K562 (cell line): ENCODE results near the gene PPP6R3. TPM values are rescaled to one million over a fixed set of nuclear protein-coding genes. Genes with fewer than 3 reads are reported as not detected.

ENCODE experiments used
- CAMTA2 ChIP-seq: fragments of 250-450 bp; sonication (Bioruptor Pico); conservative IDR thresholded peaks from 2 replicates; pipeline ENCODE4 v1.5.1; 2022
- CBX8 ChIP-seq: fragments of 200-600 bp; sonication (generic); IDR thresholded peaks from 2 replicates; pipeline ENCODE4 v1.6.1; 2012; ENCODE audit warnings: borderline replicate concordance, mixed run types, low read depth, mild to moderate bottlenecking, moderate library complexity, mixed read lengths, low read length, control low read depth, inconsistent platforms; ENCODE audit not compliant: poor library complexity, severe bottlenecking; ENCODE audit errors: extremely low read depth
- E2F5 ChIP-seq: sonication (generic); formaldehyde crosslinking; IDR thresholded peaks from 2 replicates; pipeline ENCODE4 v1.8.0; 2022; ENCODE audit warnings: mild to moderate bottlenecking, missing genetic modification reagents
- ETV1 ChIP-seq: fragments of 450-650 bp; conservative IDR thresholded peaks from 2 replicates; pipeline ENCODE4 v1.6.1; 2016; ENCODE audit warnings: missing genetic modification characterization, control low read depth, low read depth, missing compliant biosample characterization
- FOXK2 ChIP-seq, 2 experiments: fragments of 450-650 bp; IDR thresholded peaks in 1 of 2; conservative IDR thresholded peaks in 1 of 2; 2 replicates each; pipeline ENCODE4 v1.6.1; 2016; ENCODE audit warnings: low read depth in 2 of 2, mild to moderate bottlenecking in 1 of 2
- GABPB1 ChIP-seq: sonication (generic); formaldehyde crosslinking; IDR thresholded peaks from 2 replicates; pipeline ENCODE4 v1.8.0; 2022; ENCODE audit warnings: mild to moderate bottlenecking, missing genetic modification reagents
- KDM1A ChIP-seq, 2 experiments: fragments of 450-650 bp; IDR thresholded peaks; 2 replicates each; pipeline ENCODE4 v1.6.1; 2016; ENCODE audit warnings: mild to moderate bottlenecking in 2 of 2
- MAZ ChIP-seq, 2 experiments: fragments of 450-650 bp in 1 of 2; sonication (generic) in 1 of 2; formaldehyde crosslinking; IDR thresholded peaks in 1 of 2; conservative IDR thresholded peaks in 1 of 2; 2 replicates each; pipeline versions ENCODE4 v1.4.0 to v1.5.0; 2020; ENCODE audit warnings: mild to moderate bottlenecking in 1 of 2, missing genetic modification reagents in 1 of 2
- MYNN ChIP-seq, 2 experiments: sonication (generic); formaldehyde crosslinking in 1 of 2; IDR thresholded peaks; 2 replicates each; pipeline versions ENCODE4 v1.5.0 to v1.6.1; 2016 to 2020; ENCODE audit warnings: antibody characterized with exemption in 1 of 2, missing genetic modification reagents in 1 of 2
- NR2C1 ChIP-seq, 2 experiments: fragments of 450-650 bp; IDR thresholded peaks; 2 replicates each; pipeline ENCODE4 v1.6.1; 2017; ENCODE audit warnings: mild to moderate bottlenecking in 2 of 2, antibody characterized with exemption in 1 of 2, inconsistent platforms in 1 of 2, missing compliant biosample characterization in 1 of 2, missing genetic modification characterization in 1 of 2
- NRF1 ChIP-seq, 2 experiments: fragments of 450-650 bp; IDR thresholded peaks in 1 of 2; conservative IDR thresholded peaks in 1 of 2; 2 replicates each; pipeline ENCODE4 v1.6.1; 2014; ENCODE audit warnings: mild to moderate bottlenecking in 2 of 2
- PHF21A ChIP-seq: fragments of 450-650 bp; IDR thresholded peaks from 2 replicates; pipeline ENCODE4 v1.6.1; 2017; ENCODE audit warnings: low read depth, borderline replicate concordance
- RBM14 ChIP-seq: fragments of 200-400 bp; formaldehyde crosslinking; IDR thresholded peaks from 2 replicates; pipeline ENCODE4 v1.6.1; 2018; ENCODE audit warnings: low read depth, mild to moderate bottlenecking, low read length, moderate library complexity, borderline replicate concordance; ENCODE audit not compliant: insufficient read depth
- RBM15 ChIP-seq: fragments of 200-400 bp; formaldehyde crosslinking; IDR thresholded peaks from 2 replicates; pipeline ENCODE4 v1.6.1; 2018; ENCODE audit warnings: mild to moderate bottlenecking, low read length, moderate library complexity; ENCODE audit not compliant: insufficient read depth
- RBM34 ChIP-seq: fragments of 200-400 bp; formaldehyde crosslinking; IDR thresholded peaks from 2 replicates; pipeline ENCODE4 v1.6.1; 2018; ENCODE audit warnings: low read length, borderline replicate concordance; ENCODE audit not compliant: insufficient read depth
- RFX5 ChIP-seq: IDR thresholded peaks from 2 replicates; pipeline ENCODE4 v1.6.1; 2011; ENCODE audit warnings: low read depth, mild to moderate bottlenecking, improper control_type of control experiment, low read length
- RFX7 ChIP-seq: fragments of 250-450 bp; sonication (Bioruptor Pico); IDR thresholded peaks from 2 replicates; pipeline ENCODE4 v1.5.1; 2021; ENCODE audit warnings: mild to moderate bottlenecking
- SETDB1 ChIP-seq: IDR thresholded peaks from one replicate; pipeline ENCODE4 v1.6.1; 2012; ENCODE audit warnings: low read length, control low read depth, inconsistent platforms
- SMC3 ChIP-seq: conservative IDR thresholded peaks from 2 replicates; pipeline ENCODE4 v1.6.1; 2011; ENCODE audit warnings: low read depth, low read length, improper control_type of control experiment; ENCODE audit not compliant: insufficient read depth
- TEAD4 ChIP-seq, 2 experiments: sonication (generic) in 1 of 2; formaldehyde crosslinking in 1 of 2; IDR thresholded peaks; 2 replicates each; pipeline versions ENCODE4 v1.6.1 to v1.8.0; 2012 to 2022; ENCODE audit warnings: borderline replicate concordance in 1 of 2, inconsistent platforms in 1 of 2, low read length in 1 of 2, mild to moderate bottlenecking in 1 of 2, missing genetic modification reagents in 1 of 2
- ZEB2 ChIP-seq: fragments of 450-650 bp; IDR thresholded peaks from 2 replicates; pipeline ENCODE4 v1.6.1; 2016
- ZKSCAN3 ChIP-seq: fragments of 250-450 bp; sonication (Bioruptor Pico); IDR thresholded peaks from 2 replicates; pipeline ENCODE4 v1.4.0; 2020
- ZNF217 ChIP-seq: sonication (generic); formaldehyde crosslinking; IDR thresholded peaks from 2 replicates; pipeline ENCODE4 v1.8.0; 2022; ENCODE audit warnings: mild to moderate bottlenecking, missing genetic modification reagents
- ZNF277 ChIP-seq: fragments of 250-450 bp; sonication (Bioruptor Pico); IDR thresholded peaks from 2 replicates; pipeline ENCODE4 v1.8.0; 2022; ENCODE audit warnings: inconsistent platforms, mild to moderate bottlenecking, moderate library complexity, borderline replicate concordance
- ZNF280A ChIP-seq: fragments of 450-650 bp; IDR thresholded peaks from 2 replicates; pipeline ENCODE4 v1.6.1; 2018; ENCODE audit warnings: mild to moderate bottlenecking, low read depth; ENCODE audit not compliant: partially characterized antibody
- ZNF780A ChIP-seq: fragments of 250-450 bp; sonication (Bioruptor Pico); IDR thresholded peaks from 2 replicates; pipeline ENCODE4 v1.5.0; 2021; ENCODE audit warnings: mild to moderate bottlenecking
- polyA plus RNA-seq, 8 experiments: library from polyadenylated mRNA; depleted of rRNA in 4 of 8; stranded (reverse) in 5 of 8; unstranded in 3 of 8; fragments of >200 nt; fragmentation: Nextera tagmentation in 2 of 8; fragmentation: Illumina TruSeq in 1 of 8; extraction: Ambion mirVana in 2 of 8; extraction: Trizol in 1 of 8; gene quantifications; 2 replicates each; pipeline versions ENCODE4 v1.2.1 to v1.2.3, GENCODE V29; 2011 to 2014; ENCODE audit warnings: inconsistent platforms in 1 of 8, missing spikeins in 1 of 8
- total RNA-seq, 7 experiments: library from RNA; depleted of rRNA in 6 of 7; stranded (reverse); fragments of >200 nt in 6 of 7; fragmentation: Illumina TruSeq in 2 of 7; extraction: Trizol in 2 of 7; gene quantifications; 2 replicates each; pipeline versions ENCODE4 v1.2.1 to v1.2.3, GENCODE V29; 2011 to 2021; ENCODE audit warnings: low replicate concordance in 1 of 7

The PPP6R3 gene
- total and polyA plus RNA-seq, 9 of the 15 experiments (the other 6 are each of a cell fraction or from before 2014, with no cell fraction given): 20.3 to 117 (median 80.6) TPM

GRCh38 chr11:68632802-68633201 lies 172.2 kb downstream of the PPP6R3 start (continued):
- TF ChIP-seq NR2C1 (IDR thresholded peaks at IDR 0.05) (peak; percentile 15; the same call in 1 of the 2 replicates), NR2C1 (tag; IDR thresholded peaks at IDR 0.05) (no peak), RFX5 (no peak), NRF1 (conservative IDR thresholded peaks at IDR 0.05 in 1 of 2, IDR thresholded peaks at IDR 0.05 in 1 of 2) (no peak), MYNN (IDR thresholded peaks at IDR 0.05) (no peak), MYNN (CRISPR knock-in tag; IDR thresholded peaks at IDR 0.05) (no peak), ZNF280A (no peak), CAMTA2 (no peak), CBX8 (no peak), ZNF217 (no peak), RFX7 (CRISPR knock-in tag) (no peak), TEAD4 (IDR thresholded peaks at IDR 0.05; ENCODE audit: low read length) (no peak), TEAD4 (CRISPR knock-in tag; IDR thresholded peaks at IDR 0.05; ENCODE audit: borderline replicate concordance) (no peak), MAZ (CRISPR knock-in tag; conservative IDR thresholded peaks at IDR 0.05 in 1 of 2, IDR thresholded peaks at IDR 0.05 in 1 of 2) (0 out of 4 replicates have a peak, but pooled peaks of 1 of the 2 experiments have one; percentile 41), RBM14 (no peak), ZNF277 (CRISPR knock-in tag) (no peak), ZKSCAN3 (no peak), RBM15 (no peak), FOXK2 (conservative IDR thresholded peaks at IDR 0.05 in 1 of 2, IDR thresholded peaks at IDR 0.05 in 1 of 2; ENCODE audit: low read depth in 2 of 2) (peak; percentile 58 to 83; a peak in 3 of 4 replicates), PHF21A (no peak), GABPB1 (CRISPR knock-in tag) (no peak), SETDB1 (no peak), KDM1A (IDR thresholded peaks at IDR 0.05) (no peak), ETV1 (no peak), ZEB2 (no peak), ZNF780A (CRISPR knock-in tag) (no peak), SMC3 (peak; percentile 87), RBM34 (no peak), E2F5 (no peak)
- TF ChIP-seq, all 486 proteins: peak for 16
